Measurements from ENCODE around the gene FARP1.

The FARP1 gene

GRCh38 chr13:98233127-98233526 lies 90.2 kb downstream of the FARP1 start:
- DNase-seq, result no peak

GRCh38 chr13:98234348-98234747 lies 91.5 kb downstream of the FARP1 start:
- DNase-seq, result no peak

- no peak for DNase-seq
These were observed 93.3 kb downstream of the FARP1 start for GRCh38 chr13:98236197-98236596.

GRCh38 chr13:98237331-98237730 lies 94.4 kb downstream of the FARP1 start:
- DNase-seq, result no peak

GRCh38 chr13:98239162-98240076 lies 96.5 kb downstream of the FARP1 start:
- DNase-seq, result no peak

GRCh38 chr13:98240135-98240534 lies 97.2 kb downstream of the FARP1 start:
- no peak for DNase-seq

- DNase-seq, result no peak
These were observed 98.1 kb downstream of the FARP1 start for GRCh38 chr13:98240974-98241373.

- DNase-seq, result no peak
These were observed 99.1 kb downstream of the FARP1 start for GRCh38 chr13:98241976-98242375.

- no peak for DNase-seq
These were observed 99.5 kb downstream of the FARP1 start for GRCh38 chr13:98242403-98242802.

GRCh38 chr13:98243929-98244272 lies 101.0 kb downstream of the FARP1 start:
- no peak for DNase-seq

GRCh38 chr13:98246538-98247172 lies 103.8 kb downstream of the FARP1 start:
- no peak for DNase-seq

- no peak for DNase-seq
These were observed 108.8 kb downstream of the FARP1 start for GRCh38 chr13:98251708-98252107.

- no peak for DNase-seq
These were observed 110.1 kb downstream of the FARP1 start for GRCh38 chr13:98252931-98253470.

GRCh38 chr13:98253526-98253925 lies 110.6 kb downstream of the FARP1 start:
- no peak for DNase-seq

- DNase-seq, result no peak
These were observed 111.6 kb downstream of the FARP1 start for GRCh38 chr13:98254513-98254912.

- no peak for DNase-seq
These were observed 115.3 kb downstream of the FARP1 start for GRCh38 chr13:98258226-98258625.

GRCh38 chr13:98260357-98261164 lies 117.7 kb downstream of the FARP1 start:
- no peak for DNase-seq

- no peak for DNase-seq
These were observed 118.3 kb downstream of the FARP1 start for GRCh38 chr13:98261165-98261702.

GRCh38 chr13:98262292-98262691 lies 119.4 kb downstream of the FARP1 start:
- DNase-seq, result no peak

- no peak for DNase-seq
These were observed 120.9 kb downstream of the FARP1 start for GRCh38 chr13:98263841-98264240.

- DNase-seq, result no peak
These were observed 122.0 kb downstream of the FARP1 start for GRCh38 chr13:98264877-98265276.

GRCh38 chr13:98265692-98266551 lies 123.0 kb downstream of the FARP1 start:
- no peak for DNase-seq

Measured in GF-D8 (cell line).